Dedifferentiated amniotic fluid mesenchymal stem cell (primary cell): ENCODE results near the gene PI4KA.
"Not testable (repeated sequence)": the region's sequence is repeated elsewhere in the genome, so short reads cannot be mapped to it uniquely, and the experiment has no call there.

ENCODE experiments used
- DNase-seq: peaks from one replicate; pipeline ENCODE4 v3.0.0-alpha.2; 2016; ENCODE audit errors: extremely low spot score

PI4KA gene

GRCh38 chr22:20858615-20859416 is at the start of gene PI4KA, which contains the start of gene SNAP29:
PI4KA (minus strand) TSS chr22:20858811; CDS start chr22:20858725, 86 bp downstream.
SNAP29 (plus strand) TSS chr22:20859007; CDS start chr22:20859111, 104 bp downstream.
- DNase-seq: peak; percentile 96

DNA sequence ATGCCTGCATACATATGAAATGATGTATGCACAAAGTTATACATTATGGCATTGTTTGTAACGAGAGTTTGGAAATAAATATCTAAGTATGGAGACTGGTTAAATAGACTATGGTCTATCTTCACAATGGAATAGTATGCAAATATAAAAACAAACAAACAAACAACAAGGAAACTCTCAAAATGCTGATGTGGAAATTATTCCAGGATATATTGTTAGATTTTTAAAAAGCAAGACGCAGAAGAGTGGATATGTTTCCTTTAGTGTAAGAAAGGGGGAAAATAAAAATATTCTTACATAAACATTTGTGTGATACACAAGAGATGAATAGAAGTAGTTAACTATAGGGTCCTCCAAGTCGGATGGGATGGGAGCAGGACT is 47.8 kb upstream of the PI4KA start:
- no peak for DNase-seq

DNA sequence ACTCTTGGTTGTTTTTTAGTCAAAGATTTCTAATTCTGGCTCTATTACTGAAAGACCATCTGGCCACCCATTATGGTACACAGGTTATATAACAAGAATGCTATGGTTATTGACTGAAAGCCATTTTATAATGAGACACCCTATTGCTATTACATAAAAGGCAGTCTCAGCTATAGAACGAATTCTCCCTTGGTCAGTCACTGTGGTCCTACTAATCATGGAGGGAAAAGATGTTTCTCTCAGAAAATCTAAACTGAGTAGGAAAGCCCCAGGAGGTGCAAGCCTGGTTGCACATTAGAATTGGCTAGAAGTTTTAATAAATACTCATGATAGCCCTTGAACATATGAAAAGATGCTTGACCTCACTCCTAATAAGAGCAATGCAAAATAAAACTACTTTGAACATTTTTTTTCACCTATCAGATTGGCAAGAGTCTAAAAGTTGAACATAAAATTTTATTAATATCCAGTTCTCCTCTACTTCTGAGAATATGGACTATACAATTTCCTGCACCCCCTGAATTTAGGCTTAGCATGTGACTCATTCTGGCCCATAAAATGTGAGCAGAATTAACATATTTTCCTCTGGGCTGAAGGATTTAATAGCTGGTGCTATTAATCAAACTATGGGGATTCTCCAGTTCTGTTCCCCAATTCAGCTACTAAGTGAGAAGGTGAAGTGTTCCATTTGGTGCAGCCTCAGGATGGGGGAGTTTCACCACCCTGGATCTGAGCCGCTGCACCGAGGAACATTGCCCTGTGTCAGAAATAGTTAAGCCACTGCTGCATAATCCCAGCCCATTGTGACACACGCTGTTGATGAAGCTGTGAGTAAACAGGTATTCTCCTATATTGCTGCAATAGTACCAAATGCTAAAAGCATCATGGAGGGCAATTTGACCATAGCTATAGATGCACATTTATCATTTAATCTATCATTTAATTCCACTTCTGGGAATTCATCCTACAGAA is 47.1 kb upstream of the PI4KA start:
- DNase-seq: no peak

DNA sequence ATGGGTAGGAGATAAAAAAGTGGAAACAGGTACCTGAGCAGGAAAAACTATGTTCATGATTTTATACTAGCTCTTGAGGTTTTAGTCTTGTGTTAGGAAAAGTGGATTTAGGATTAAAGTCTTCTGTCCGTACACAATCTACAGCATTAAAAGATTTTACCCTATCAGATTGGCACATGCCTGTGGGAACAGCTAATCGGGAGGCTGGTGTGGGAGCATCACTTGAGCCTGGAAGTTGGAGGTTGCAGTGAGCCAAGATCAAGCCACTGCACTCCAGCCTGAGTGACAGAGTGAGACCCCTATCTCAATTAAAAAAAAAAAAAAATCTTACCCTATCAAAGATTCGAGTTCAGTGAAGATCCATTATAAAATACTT is 46.4 kb upstream of the PI4KA start:
- DNase-seq: no peak

DNA sequence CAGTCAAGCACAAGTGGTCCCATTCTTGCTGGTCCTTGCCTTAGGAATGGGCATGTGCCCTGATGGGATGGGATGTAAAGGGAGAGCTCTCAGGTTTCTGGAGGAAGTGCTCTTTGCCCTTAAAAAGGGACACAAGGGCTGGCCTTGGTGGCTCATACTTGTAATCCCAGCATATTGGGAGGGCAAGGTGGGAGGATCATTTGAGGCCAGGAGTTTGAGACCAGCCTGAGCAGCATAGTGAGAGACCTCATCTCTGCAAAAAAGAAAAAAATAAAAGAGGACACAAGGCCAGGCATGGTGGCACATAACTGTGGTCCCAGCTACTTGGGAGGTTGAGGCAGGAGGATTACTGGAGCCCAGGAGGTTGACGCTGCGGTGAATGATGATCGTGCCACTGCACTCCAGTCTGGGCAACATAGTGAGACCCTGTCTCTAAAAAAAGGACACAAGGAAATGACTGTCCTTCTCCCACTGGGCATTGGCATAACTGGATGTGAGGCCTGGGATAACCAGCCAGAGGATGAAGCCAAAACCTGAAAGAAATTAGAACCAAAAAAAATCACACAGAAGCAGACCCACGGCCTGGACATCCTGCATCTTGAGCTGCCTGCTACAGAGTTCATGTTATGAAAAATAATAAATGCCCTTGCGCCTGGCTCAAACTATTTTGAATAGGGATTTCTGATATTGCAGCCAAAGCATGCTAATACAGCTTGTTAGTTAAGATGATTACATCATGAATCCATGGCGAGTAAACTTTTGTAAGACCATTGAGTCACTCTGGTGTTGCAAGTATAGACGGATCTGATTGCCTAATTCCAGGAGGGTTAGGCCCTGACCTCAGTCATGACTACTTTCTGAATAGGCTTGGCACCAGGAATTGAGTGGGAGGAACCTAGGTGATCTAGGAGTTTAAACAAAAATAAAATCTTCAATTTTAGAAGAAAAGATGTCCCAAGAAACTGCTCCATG is 45.7 kb upstream of the PI4KA start:
- DNase-seq: peak; percentile 87

- DNase-seq: no peak
Observed at GRCh38 chr22:20903093-20903492, 44.5 kb upstream of the PI4KA start.

DNA sequence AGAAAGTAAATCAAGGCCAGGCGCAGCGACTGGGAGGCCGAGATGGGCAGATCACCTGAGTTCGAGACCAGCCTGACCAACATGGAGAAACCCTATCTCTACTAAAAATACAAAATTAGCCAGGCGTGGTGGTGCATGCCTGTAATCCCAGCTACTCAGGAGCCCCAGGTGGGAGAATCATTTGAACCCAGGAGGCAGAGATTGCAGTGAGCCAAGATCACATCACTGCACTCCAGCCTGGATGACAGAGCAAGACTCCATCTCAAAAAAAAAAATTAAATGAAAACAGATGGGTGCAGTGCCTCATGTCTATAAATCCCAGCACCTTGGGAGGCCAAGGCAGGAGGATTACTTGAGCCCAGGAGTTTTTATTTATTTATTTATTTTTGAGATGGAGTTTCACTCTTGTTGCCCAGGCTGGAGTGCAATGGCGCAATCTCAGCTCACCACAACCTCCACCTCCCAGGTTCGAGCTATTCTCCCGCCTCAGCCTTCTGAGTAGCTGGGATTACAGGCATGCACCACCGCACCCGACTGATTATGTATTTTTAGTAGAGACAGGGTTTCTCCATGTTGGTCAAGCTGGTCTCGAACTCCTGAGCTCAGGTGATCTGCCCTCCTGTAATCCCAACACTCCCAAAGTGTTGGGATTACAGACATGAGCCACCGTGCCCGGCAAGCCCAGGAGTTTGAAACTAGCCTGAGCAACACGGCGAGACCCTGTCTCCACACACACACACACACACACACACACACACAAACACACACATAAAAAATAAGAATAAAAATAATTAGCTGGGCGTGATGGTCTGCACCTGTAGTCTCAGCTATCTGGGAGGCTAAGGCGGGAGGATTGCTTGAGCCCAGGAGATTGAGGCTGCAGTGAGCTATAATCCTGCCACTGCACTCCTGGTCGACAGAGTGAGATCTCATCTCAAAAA is 42.8 kb upstream of the PI4KA start:
- not testable (repeated sequence) for DNase-seq

DNA sequence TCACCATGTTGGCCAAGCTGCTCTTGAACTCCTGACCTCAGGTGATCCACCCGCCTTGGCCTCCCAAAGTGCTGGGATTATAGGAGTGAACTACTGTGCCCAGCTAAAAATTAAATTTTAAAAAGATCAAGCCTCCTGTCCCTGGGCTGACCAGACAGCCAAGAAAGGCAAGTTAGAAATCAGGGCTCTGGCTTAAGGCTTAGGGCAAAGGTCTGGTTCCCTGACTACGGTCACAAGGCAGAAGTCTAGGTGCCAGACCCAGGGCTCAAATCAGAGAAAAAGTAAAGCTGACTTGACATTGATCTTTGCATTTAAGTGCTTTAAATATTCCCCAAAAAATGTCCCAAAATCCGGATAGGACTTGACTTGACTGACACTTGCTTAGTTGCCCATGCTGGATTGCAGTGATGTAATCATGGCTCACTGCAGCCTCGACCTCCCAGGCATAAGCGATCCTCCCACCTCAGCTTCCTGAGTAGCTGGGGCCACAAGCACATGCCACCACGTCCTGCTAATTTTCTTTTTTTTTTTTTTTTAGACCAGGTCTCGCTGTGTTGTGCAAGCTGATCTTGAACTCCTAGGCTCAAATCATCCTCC is 41.3 kb upstream of the PI4KA start:
- no peak for DNase-seq

- DNase-seq: not testable (repeated sequence)
Observed at GRCh38 chr22:20897737-20898136, 39.1 kb upstream of the PI4KA start.

DNA sequence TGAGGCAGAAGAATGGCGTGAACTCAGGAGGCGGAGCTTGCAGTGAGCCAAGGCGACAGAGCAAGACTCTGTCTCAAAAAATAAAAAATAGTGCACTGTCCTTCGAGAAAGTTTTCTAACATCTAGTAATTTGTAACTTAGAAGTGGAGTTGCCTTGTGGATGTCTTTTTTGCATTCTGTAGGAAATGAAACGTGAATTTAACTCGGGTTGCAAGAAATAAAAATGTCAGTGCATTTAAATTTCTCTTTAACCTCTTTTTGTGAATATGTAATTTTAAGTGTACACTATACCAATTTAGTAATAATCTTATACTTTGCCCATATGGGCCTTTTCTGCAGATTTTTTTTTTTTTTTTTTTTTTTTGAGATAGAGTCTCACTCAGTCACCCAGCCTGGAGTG is 32.4 kb upstream of the PI4KA start:
- no peak for DNase-seq

- DNase-seq: no peak
Observed at GRCh38 chr22:20889904-20890540, 31.4 kb upstream of the PI4KA start.

- DNase-seq: no peak
Observed at GRCh38 chr22:20889025-20889704, 30.6 kb upstream of the PI4KA start.

- DNase-seq: no peak
Observed at GRCh38 chr22:20887375-20887774, 28.8 kb upstream of the PI4KA start.

DNA sequence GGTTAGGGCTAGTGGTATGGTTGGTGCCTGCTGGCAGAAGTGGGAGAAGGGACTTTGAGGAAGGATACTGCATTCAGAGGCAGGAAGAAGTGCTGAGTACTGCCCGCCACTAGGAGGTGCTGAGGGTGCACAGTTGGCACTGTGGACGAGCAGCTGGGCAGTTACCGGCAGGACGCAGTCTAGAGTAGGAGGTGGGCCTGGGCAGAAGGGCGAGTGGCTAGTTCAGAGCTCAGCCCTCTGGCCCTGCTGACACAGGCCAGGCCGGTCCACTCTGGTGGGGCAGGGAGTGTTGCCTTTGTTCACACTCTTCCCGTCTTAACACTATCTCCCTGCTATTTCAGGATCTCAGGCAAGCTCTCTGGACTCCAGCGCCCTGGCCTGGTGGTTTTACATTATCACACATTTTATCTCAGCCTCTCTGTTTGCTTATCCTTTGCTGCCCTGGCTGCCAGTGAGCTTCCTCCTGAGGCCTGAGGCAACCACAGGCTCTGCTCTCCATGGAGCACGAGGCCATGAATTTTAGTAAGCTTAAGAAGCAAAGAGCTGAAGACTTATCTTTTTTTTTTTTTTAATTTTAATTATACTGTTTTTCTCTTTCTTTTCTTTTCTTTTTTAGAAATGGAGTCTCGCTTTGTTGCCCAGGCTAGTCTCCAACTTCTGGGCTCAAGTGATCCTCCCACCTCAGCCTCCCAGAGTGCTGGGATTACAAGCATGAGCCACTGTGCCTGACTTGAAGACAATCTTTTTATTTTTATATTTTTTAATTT is 27.1 kb upstream of the PI4KA start:
- DNase-seq: peak; percentile 65

DNA sequence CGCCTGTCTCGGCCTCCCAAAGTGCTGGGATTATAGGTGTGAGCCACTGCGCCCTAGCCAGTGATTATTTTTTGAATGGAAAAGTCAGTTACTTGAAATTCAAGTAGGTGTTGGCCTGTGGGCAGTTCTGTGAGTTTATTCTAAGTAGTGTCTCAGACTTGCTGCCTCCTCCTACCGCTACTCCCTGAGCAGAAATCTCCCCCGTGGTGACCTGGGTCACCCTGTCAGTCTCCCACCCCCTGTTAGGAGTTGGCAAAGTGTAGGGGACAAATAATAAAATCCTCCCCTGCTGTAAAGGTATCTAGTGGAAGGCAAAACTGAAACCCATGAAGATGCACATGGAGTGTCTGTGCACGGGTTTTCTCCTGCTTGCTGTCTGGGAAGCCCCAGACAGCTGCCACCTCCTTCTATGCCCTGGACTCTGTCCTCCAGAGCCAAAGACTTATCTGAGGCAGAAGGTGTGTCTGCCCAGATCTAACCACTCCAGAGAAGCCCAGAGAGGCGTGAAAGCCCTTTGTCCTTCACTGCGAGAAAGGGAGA is 26.5 kb upstream of the PI4KA start:
- DNase-seq: no peak

DNA sequence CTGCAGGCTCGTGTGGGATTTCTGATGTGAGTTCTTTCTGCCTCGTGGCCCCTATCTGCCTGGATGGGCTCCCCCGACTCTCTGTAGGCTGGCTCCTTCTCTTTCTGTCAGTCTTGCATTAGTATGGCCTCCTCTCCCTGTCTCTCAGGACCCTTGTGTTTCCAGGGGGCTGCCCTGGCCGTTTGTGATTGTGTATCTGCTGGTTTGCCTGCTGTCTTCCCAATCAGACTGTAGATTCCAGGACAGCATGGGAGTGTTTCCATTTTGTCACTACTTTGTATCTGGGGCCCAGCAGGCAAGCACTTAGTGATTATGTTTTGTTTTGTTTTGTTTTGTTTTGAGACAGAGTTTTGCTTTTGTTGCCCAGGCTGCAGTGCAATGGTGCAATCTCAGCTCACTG is 25.8 kb upstream of the PI4KA start:
- no peak for DNase-seq

GRCh38 chr22:20882855-20883254 is 24.2 kb upstream of the PI4KA start:
- no peak for DNase-seq
